Renal cortex interstitium (tissue), 11 donors: ENCODE results near the gene OTOG. TPM values are rescaled to one million over a fixed set of nuclear protein-coding genes. Genes with fewer than 3 reads are reported as not detected.

ENCODE experiments used
- DNase-seq, 11 donors: peaks; one replicate each; pipeline ENCODE4 v3.0.0-alpha.2; 2013; ENCODE audit warnings: low read depth in 9 of 11, low spot score in 4 of 11; ENCODE audit errors: extremely low read depth in 1 of 11
- polyA plus RNA-seq, 3 donors: library from polyadenylated mRNA; unstranded; fragments of 120-200 nt; gene quantifications; one replicate each; pipeline ENCODE4 v1.2.1, GENCODE V29; 2013; ENCODE audit not compliant: insufficient read length in 3 of 3

OTOG gene
- polyA plus RNA-seq, 3 donors = 0.27 to 0.42 (median 0.36) TPM

DNA sequence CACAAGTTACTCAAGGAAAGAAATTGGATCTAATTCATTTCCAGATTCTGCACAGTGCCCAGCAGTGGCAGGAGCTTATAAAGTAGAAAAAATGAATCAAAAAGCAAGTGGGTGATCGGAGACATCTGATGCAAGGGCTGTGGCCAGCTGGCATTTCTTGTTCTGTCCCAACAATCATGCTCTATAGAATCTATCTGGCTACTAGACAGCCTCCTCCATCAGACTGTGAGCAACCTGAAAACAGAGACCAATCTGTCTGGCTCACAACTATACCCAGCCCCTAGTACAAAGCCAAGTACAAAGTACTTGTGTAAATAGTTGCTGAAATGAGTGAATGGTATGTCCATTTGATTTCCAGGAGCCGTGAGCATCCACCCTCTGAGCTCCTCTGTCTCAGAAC is 14.3 kb upstream of the OTOG start:
- no peak for DNase-seq

DNA sequence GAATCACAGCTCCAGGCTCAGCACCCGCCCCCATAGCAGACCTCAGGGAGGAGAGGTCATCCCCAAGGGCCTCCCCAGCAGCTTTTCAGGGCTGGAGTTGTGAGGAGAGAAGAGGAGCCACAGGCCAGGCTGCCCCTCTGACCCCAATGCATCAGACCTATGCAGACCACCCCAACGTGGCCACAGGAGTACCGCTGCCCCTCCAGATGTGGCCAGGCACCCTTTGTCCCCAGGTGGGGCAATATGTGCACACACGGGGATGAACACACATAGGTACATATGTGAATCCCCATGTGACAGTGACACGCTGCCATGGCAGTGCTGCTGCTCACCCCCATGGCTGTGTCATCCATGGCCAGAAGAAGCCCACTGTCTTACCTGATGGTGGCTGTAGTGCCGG is 13.7 kb upstream of the OTOG start:
- DNase-seq = no peak

DNA sequence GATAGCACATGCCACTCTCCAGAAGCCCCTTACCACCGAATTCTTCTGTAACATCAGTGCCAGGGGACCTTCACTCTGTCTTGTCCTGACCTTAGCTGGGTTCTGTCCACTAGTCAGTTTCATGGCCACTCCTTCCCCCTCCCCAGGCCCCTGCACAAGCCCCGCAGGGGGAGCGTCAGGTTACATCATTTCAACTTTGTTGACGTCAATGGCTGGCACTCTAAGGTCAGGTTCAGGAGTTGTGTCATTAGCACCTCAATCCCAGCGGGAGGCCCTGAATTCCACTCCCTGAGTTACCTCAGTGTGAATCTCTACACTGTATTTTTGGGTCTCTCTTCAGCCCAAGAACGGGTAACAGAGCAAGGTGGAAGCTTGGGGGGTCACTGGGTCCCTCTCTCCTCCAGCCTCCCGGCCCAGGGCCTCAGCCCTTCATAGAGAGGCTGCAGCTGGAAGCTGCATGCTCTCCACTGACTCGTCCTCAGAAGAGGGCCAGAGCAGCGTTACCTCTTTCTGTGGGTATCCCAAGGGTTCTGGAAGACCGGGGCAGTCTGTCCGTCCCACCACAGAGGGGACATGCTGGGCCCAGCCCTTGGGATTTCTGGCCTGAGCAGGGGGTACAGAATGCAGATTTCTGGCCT is 13.2 kb upstream of the OTOG start:
- no peak for DNase-seq

DNA sequence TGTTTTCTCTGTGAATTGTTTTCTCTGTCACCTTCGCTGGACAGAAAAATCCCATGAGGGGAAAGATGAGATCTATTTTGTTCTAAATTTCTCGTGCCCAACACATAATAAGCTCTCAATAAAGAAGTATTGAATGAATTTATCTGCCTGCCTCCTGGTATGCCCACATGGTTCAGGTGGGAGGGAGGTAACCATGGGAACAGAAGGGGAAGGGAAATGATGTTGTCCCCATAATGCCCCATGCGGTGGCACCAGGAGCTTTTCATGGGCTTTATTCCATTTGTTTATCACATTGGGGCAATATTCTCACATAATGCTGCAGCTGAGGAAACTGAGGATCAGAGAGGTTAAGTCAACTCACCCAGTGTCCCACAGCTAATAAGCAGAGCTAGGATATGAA is 11.6 kb upstream of the OTOG start:
- DNase-seq = no peak

DNA sequence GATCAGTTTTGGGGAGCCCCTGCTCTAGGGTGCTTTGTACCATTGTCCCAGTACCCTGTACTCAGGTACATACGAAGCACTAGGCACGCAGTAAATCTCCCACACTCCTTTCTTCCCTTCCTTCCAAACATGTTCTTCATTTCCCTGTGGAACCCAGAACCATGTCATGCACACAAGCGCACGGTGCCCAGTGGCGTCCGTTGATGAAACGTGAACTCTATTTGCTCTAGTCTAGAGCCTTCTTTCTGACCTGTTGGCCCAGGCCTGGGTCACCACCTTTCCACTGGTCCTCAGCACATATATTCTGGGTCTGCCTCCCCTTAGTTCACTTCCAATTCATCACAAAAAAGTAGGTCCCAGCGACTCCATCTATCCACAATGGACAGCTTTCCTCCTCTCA is 9.8 kb upstream of the OTOG start:
- DNase-seq = no peak

DNA sequence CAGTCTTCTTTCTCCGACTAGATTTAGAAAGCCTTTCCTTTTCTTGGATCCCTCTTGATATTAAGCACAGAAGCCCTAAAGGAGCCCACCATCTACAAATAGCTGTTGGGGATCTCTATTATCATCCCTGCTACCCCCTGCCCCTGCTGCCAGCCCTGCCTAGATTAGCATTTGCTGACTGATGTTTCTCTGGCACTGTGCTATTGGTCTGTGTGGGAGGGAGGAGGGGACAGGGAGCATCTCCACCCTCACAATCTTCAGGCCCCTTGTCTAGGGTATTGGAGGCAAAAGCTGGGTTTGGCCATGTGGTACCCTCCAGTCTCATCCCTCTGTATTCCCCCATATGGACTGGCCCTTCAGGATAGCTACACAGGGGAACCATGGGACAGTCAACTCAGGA is 9.0 kb upstream of the OTOG start:
- DNase-seq = no peak

DNA sequence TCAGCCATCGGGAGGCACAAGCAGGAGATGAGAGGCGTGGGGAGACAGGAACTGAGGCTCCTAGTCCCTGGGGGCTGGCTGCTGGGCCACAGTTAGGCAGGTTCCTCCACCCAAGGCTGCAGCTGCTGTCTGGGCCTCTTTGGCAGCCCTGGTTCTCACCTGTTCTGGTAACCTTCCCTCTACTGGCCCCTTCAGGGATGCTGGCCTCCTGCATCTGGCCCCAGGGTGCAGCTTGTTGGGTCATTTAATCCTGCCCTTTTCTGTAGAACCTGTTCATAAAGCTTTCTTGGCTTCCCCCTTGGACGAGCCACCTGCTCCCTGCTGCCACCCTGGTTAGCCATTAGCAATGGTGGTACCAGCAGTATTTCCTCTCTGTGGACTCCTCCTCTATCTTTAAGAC is 8.3 kb upstream of the OTOG start:
- DNase-seq = no peak

DNA sequence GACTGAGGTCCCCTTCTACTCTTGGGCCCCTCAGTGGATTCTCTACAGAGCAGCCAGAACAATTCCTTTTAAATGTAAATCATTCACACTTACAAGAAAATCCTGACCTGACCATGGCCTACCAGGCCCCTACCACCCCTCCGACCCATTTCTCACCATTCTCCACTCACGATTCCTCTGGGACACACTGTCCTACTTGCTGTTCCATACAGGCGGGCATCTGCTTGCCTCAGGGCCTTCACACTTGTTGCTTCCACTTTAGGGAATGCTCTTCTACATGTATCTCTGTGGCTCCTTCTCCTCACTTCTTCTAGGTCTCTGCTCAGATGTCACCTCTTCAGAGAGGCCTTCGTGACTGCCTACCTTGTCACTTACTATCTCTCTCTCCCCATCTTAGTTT is 6.3 kb upstream of the OTOG start:
- DNase-seq = no peak

DNA sequence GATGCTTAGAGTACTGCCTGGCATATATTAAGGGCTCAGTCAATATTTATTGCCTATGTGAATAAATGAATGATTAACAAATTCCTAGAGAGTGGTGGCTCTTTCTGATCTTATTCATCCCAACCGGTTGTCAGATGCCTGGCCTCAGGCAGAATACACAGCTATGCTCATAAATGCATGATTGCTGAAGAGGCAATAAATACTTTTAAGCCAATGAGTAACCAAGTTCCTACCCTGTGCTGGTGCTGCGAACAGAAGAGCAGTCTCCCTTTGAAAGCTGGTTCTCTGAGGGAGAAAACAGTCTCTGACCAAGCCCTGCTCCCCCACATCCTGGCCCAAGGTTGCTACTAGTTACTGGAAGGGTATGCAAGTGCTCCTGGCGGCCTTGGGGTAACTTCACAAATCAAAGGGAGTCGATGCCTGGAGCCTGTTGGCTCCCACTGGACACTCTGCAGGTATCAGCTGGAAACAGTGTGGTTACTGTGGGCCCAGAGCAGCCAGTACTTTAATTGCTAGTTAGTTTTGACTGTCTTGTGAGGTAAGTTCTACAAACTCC is 5.7 kb upstream of the OTOG start:
- DNase-seq = no peak

DNA sequence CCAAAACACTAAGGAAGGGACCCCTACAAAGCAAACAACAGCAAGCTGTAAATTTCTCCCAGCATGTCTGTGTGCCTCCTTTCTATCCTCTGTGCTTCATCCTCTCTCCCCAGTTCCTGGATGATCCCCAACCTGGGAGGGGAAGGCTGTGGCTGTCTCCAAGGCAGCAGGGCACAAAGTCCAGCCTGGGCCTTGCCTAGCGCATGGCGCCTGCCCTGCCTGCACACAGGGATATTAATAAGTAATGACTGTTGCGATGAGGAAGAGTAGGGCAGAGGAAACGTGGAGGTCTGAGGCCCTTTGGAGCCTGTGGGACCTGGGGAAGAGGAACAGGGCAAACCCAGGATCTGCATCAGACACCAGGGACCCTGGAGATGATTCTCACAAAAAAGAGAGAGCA is 4.8 kb upstream of the OTOG start:
- no peak for DNase-seq

DNA sequence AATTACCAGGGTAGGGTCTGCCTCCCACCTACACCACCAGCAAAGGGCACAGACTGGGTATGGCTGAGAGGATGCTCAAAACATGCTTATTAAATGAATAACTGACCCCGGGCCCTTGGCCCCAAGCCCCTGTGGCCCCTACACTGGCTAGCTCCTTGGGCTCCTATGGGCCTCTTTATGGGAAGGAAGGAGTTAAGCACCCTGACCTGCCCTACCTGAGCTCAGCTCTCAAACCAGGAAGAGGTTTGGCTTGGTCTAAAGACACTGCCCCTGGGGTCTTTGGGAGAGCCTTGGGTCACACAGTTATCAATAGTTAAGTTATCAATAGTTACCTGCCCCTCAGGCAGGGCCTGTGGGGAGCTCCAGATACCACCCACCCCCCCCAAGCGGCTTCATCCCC is 4.0 kb upstream of the OTOG start:
- DNase-seq = no peak

DNA sequence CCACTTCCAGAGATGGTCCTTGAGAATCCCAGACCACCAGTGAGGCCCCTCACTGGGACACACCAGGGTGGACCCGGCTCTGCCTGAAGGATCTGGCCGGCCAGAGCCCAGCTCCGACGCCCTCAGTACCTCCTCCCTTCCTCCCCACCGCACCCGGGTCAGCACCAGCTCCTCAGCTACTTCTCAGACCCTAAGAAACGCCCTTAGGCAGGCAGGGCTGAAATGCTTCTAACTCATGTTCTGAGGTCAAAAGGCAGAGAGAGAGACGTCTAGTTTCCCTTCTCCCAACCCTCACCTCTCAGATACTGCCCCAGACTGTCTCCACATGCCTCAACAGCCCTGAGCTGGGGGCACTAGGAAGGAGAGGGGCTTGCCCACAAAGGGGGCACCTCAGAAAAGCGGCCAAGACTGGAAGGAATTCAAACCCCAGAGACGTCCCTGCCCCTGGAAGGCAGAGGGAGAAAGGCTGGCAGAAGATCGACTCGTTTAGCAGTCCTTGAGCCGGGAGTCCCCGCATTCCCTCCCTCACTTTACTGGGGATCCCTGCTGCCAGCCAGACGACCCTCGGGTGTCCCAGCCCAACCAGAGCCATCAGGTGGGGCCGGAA is 3.4 kb upstream of the OTOG start:
- no peak for DNase-seq

DNA sequence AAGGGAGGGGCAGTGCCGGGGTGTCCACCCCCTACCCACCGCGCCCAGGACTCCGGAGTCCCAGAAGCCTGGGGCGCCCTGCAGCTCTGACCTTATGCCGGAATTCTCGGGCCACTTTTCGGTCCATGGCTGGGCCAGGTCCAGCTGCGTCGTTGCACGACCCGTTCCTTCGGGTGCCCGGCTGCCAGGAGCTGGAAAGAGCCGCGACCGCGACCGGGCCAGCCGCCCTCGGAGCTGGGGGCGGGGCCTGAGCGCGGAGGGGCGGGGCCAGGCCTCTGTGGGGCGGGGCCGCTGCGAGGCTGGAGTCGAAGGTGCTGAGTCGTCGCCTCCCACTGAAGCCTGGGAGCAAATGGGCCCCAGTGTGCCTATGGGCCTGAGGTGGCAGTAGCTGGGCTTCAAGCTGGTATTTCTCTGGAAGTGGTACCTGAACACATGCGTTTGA is 2.9 kb upstream of the OTOG start, which contains the start of gene USH1C:
TSS of gene USH1C (minus strand) at position 236 of the 442 bp plus-strand sequence. CDS start at position 127, 109 bp downstream.
- DNase-seq = no peak

DNA sequence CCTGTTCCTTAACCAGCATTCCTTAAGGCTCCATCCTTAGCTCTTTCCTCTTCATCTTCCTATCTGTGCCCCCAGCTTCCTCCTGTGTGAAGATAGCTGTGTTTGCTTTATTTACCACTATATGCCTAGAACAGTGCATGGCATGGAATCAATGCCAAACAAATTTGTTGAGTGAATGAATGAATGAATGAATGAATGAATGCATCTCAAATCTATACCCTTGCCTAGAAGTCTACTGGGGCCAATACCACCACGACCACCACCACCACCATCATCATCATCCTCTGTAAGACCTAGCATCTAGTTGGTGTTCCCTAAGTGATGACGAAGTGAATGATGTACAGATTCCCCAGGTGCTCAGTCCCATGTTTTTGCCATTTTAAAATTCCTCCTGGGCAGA is 819 bp upstream of the OTOG start:
- DNase-seq = no peak

DNA sequence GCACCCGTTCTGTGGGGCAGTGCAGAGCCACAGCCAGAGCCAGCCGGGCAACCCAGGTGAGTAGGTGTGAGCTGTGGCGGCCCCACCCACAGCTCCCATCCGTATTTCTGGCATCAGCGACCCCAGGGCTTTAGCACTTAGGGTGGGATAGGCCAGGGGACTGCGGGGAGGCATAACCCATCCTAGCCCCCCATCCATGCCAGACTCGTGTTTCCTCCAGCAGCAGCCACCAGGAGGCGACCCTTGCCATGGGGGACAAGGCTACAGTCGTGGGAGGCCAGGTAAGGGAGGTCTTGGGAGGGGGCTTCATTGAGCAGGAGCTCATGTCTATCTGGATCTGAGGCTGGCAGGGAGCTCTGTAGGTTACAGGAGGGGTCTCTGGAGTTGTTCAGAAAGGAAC is 873 bp downstream of the OTOG start:
- no peak for DNase-seq

DNA sequence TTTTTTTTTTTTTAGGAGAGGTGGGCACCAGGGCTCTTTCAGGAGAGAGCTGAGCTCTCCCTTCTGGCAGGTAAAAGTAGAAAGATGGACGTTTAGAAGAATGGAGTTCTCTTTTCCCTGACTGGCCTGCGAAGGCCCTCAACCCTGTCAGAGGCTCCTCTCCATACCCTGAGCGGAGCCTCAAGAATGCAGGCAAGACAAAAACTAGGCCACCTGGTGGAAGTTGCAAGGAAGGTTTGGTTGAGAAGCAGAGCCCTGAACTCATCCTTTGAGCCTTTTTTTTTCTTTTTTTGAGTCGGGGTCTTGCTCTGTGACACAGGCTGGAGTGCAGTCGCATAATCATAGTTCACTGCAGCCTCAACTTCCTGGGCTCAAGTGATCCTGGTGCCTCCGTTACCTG is 1.4 kb downstream of the OTOG start:
- DNase-seq = no peak

DNA sequence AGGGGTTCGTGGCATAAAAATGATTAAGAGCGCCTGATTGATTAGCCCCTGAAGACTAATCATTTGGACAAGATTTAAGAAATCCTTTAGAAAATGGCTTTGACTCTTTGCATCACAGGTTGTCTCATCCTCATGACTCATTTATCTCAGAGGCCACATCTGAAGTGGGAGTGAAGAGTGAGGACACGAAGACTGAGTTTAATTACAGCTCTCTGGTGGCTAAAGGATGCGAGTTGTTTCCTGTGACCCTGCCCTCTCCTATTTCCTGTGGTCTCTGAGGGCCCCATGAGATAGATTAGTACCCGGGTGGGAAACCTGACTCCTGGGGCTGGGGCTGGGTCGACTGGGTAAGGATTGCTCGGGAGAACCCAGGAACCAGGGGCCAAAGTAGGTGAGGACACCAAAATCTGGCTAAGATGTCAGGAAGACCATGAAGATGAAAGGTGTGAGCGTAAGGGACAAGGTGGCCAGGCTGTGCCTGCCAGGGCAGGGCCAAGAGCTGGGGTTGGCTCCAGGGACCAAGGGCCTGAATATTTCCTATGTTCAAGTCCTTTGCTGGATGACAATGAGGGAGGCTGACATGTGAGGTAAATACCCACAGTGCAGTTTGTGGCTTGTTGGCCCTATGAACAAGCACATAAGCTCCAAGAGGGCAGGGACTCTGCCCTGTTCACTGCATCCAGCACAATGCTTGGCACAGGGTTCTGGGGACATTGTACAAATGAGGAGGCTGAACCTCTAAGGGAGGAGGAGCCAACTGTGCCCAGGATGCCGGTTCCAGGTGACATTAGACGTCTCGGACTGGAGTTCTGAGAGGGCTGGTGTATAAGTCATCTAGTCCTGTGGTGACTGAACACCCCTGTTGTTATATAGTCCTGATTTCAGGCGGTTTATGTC is 3.6 kb downstream of the OTOG start:
- DNase-seq = no peak

DNA sequence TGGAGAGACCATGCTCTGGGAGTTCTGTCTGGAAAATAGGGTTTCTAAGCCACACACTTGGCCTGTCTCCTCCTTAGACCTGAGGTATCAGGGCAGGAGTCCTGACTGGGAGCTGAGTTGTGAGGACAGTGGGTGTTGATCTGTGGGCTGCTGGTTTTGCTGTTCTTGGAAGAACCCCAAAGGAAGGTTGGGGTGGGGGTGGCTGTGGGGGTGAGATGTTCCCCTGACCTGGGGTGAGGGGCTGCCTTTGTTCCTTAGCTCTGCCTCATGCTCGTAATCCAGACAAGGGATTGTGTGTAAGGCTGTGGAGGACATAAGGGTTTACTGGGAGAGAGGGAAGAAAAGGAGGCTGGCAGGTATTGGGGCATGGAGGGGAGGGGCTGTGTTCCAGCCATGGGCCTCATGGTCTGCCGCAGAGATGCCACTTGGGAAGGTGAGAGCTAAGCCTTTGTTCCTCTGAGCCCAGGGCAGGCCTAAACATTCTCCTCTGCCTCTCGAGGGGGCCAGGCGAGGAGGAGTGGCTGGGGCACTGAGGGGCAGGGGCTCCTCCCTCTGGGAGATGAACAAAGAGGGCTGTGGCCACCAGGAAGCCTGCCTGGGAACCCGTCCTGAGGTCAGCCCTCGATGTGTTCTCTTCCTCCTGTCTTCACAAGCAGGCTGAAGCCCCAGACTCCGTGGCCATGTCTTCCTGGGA is 4.4 kb downstream of the OTOG start:
- DNase-seq = no peak

DNA sequence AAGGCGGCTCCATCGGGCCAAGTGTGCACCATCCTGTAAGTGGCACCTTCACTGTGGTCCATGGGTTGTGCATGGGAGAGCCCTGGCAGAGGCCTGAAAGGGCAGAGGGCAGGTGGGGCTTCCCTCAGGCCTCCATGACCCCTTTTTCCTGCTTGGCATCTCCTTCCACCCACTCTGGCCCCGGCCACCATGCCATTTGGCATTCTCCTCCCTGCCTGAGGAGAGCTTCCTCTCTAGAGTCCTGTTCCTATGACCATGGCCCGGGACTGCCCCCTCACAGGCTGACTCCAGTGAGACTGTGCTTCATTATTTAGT is 4.9 kb downstream of the OTOG start:
- DNase-seq = no peak
